Measurements from ENCODE around the gene OXCT2. TPM values are rescaled to one million over a fixed set of nuclear protein-coding genes. Genes with fewer than 3 reads are reported as not detected.

Gene OXCT2
- total RNA-seq, 1 donor from 2014 or later = 1.5 TPM

DNA sequence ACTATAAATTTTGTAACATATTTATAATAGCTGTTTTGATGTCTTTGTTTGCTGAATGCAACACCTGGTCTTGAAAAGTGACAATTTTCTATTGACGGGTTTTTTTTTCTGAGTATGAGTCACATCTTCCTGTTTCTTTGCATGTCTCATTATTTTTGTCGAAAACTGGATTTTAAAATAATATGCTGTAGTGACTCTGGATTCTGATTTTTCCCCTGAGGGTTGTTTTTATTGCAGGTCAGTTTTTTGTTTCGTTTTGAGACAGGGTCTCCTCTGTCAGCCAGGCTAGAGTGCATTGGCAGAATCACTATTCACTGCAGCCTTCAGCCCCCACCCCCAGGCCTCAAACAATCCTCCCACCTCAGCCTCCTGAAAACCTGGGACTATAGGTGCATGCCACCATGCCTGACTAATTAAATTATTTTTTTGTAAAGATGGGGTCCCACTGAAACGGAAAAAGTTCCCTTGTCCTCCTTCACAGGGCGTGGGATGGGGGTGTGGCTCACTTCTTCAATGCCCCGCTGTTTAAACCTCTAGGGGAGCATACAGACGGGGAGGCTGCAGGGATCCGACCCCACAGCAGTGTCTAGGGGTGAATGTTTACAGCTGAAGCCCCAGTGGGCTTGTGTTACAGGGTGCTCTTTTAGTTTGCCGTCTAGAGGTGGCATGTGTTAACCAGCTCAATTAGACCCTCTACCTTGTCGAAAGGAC is 43.8 kb downstream of the OXCT2 start:
- Mint-ChIP-seq H3K4me1 (peaks cover 25% of the 10 kb centered on the region), H3K27ac (peak overlapping the region; percentile 32), H3K27me3 (peaks cover 54% of the 10 kb centered on the region), H3K9me3 (no peaks in the 10 kb centered on the region), H3K4me3 (peak overlapping the region; percentile 19), H3K36me3 (ENCODE audit: low read depth) (no peaks in the 10 kb centered on the region)
- intact Hi-C loops (cut with micrococcal nuclease) = loop anchor here (5.0 kb wide), 1 partner anchor 35 kb away; the partner anchor contains the start of gene HPCAL4
- peak; percentile 51 for DNase-seq

- H3K27ac Mint-ChIP-seq = no peak overlapping the region
- no peaks in the 10 kb centered on the region for H3K9me3 Mint-ChIP-seq
- intact Hi-C loops (cut with micrococcal nuclease) = loop anchor here (5.0 kb wide), 1 partner anchor 34 kb away; the partner anchor contains the start of gene HPCAL4
- no peak for DNase-seq
- no peak overlapping the region for H3K4me3 Mint-ChIP-seq
- peaks cover 61% of the 10 kb centered on the region for H3K27me3 Mint-ChIP-seq
- H3K36me3 Mint-ChIP-seq (ENCODE audit: low read depth) = no peaks in the 10 kb centered on the region
- H3K4me1 Mint-ChIP-seq = peaks cover 25% of the 10 kb centered on the region
Measured at GRCh38 chr1:39726600-39726999, 44.5 kb downstream of the OXCT2 start.

DNA sequence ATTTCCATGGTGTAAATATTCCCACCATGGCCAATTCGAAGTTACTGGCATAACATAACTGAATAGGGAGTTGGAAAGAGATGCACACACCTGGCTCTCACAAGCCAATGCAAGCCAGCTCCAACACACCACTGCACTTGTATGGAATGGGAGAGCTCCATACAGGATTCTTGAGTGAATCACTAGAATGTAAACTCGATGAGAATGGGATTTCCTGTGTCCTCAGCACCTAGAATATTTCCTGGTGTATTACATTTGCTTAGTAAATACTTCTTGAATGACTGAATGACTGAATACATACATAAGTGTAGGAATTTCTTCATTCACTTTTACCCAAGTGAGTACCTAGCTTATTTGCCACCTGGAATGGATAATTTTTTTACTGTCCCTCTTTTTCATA is 48.7 kb downstream of the OXCT2 start:
- no peak overlapping the region for H3K4me3 Mint-ChIP-seq
- H3K4me1 Mint-ChIP-seq = peaks cover 7% of the 10 kb centered on the region
- no peaks in the 10 kb centered on the region for H3K9me3 Mint-ChIP-seq
- no peaks in the 10 kb centered on the region for H3K36me3 Mint-ChIP-seq (ENCODE audit: low read depth)
- no peak for DNase-seq
- peaks cover 54% of the 10 kb centered on the region for H3K27me3 Mint-ChIP-seq
- intact Hi-C loops (cut with micrococcal nuclease) = no loop called here
- H3K27ac Mint-ChIP-seq = no peak overlapping the region

DNA sequence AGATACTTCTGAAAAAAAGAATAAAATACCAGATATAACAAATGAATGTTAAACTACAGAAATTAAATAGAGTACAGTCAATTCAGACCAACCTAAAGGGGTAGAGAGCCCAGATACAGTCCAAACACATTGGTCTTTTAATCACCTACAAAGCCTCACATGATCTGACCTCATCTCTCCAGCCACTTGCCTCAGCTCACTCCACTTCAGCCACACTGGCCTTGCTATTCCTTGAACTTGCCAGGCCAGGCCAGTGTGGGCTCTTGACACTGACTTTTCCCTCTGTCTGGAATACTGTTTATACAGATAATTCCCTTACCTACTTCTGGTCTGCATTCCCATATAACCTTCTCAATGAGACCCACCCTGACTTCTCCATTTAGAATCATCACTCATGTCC is 49.5 kb downstream of the OXCT2 start:
- peak; percentile 48 for DNase-seq
- intact Hi-C loops (cut with micrococcal nuclease) = loop anchor here (2.0 kb wide), 1 partner anchor 55 kb away; no protein-coding TSS in a partner anchor
- no peaks in the 10 kb centered on the region for H3K9me3 Mint-ChIP-seq
- H3K4me3 Mint-ChIP-seq = no peak overlapping the region
- peaks cover 56% of the 10 kb centered on the region for H3K27me3 Mint-ChIP-seq
- no peaks in the 10 kb centered on the region for H3K36me3 Mint-ChIP-seq (ENCODE audit: low read depth)
- peaks cover under 1% of the 10 kb centered on the region for H3K4me1 Mint-ChIP-seq
- no peak overlapping the region for H3K27ac Mint-ChIP-seq

GRCh38 chr1:39720094-39720999 is 50.8 kb downstream of the OXCT2 start:
- Mint-ChIP-seq H3K9me3 (no peaks in the 10 kb centered on the region), H3K4me3 (no peak overlapping the region), H3K4me1 (no peaks in the 10 kb centered on the region), H3K27ac (no peak overlapping the region), H3K27me3 (peaks cover 54% of the 10 kb centered on the region), H3K36me3 (ENCODE audit: low read depth) (no peaks in the 10 kb centered on the region)
- DNase-seq = peak; percentile 70
- intact Hi-C loops (cut with micrococcal nuclease) = loop anchor here (1.0 to 2.0 kb wide), 3 partner anchors 54 to 114 kb away; no protein-coding TSS in a partner anchor

Other genes starting within 250 kb of the OXCT2 start
- gene PABPC4, start 194.6 kb downstream of the OXCT2 start, total RNA-seq = 337 and 353 TPM in 2 replicates
- gene HEYL, start 131.7 kb downstream of the OXCT2 start, total RNA-seq = not detected in 2 replicates
- gene NT5C1A, start 99.2 kb downstream of the OXCT2 start, total RNA-seq = 0.31 and 0.56 TPM in 2 replicates
- 0.38 and 0.44 TPM in 2 replicates for gene HPCAL4, start 79.9 kb downstream of the OXCT2 start, total RNA-seq
- 71.3 and 76.7 TPM in 2 replicates for gene PPIE, start 32.5 kb downstream of the OXCT2 start, total RNA-seq
- gene BMP8B, start 17.5 kb upstream of the OXCT2 start, total RNA-seq = 0.37 and 0.43 TPM in 2 replicates
- gene TRIT1, start 112.2 kb upstream of the OXCT2 start, total RNA-seq = 28.2 and 28.4 TPM in 2 replicates
- 0.42 and 0.57 TPM in 2 replicates for gene MYCL, start 130.6 kb upstream of the OXCT2 start, total RNA-seq
- 47.0 and 49.7 TPM in 2 replicates for gene MFSD2A, start 183.8 kb upstream of the OXCT2 start, total RNA-seq

All from activated CD4-positive, alpha-beta T cell treated with anti-CD3 and anti-CD28 coated beads, Interleukin-2, amount 10 ng/mL, durations not matched to agents 24 days and 14 days (primary cell).